HEK293 (cell line): ENCODE measurements around the gene SP9.

ENCODE experiments used
- CTCF ChIA-PET: fragments of 350-600 bp; formaldehyde crosslinking; extraction: SDS; loops from one replicate; lab custom pipeline; 2021; ENCODE audit warnings: antibody characterized with exemption; lab: Yijun Ruan, JAX
- POLR2A ChIA-PET: fragments of 300-600 bp; formaldehyde crosslinking; extraction: SDS; loops from one replicate; lab custom pipeline; 2020; ENCODE audit warnings: antibody characterized with exemption, inconsistent platforms; lab: Yijun Ruan, JAX
- H3K27ac ChIP-seq: fragments of 200-500 bp; sonication (Bioruptor generic); 2 replicates; pipeline ENCODE4 v1.5.1; 2014; ENCODE audit warnings: low read depth, low read length, control low read depth, inconsistent platforms; ENCODE audit errors: extremely low read depth
- H3K36me3 ChIP-seq, 2 experiments: fragments of 200-500 bp in 1 of 2; sonication (Bioruptor generic) in 1 of 2; 1 replicate in 1 of 2; 2 replicates in 1 of 2; pipeline ENCODE4 v1.5.1; 2014 to 2017; ENCODE audit warnings: inconsistent platforms in 2 of 2, low read length in 2 of 2; ENCODE audit not compliant: control insufficient read depth in 2 of 2, insufficient read depth in 1 of 2
- H3K4me1 ChIP-seq: fragments of 200-500 bp; sonication (Bioruptor generic); 2 replicates; pipeline ENCODE4 v1.5.1; 2014; ENCODE audit warnings: mild to moderate bottlenecking, low read length, inconsistent platforms; ENCODE audit not compliant: control insufficient read depth, insufficient read depth
- H3K4me3 ChIP-seq: 2 replicates; pipeline ENCODE4 v1.5.1; 2011; ENCODE audit warnings: low read depth, mild to moderate bottlenecking, control low read depth, low read length, moderate library complexity
- H3K9me3 ChIP-seq: fragments of 200-500 bp; sonication (Bioruptor generic); 2 replicates; pipeline ENCODE4 v1.5.1; 2014; ENCODE audit warnings: low read depth, low read length, inconsistent platforms; ENCODE audit not compliant: control insufficient read depth, insufficient read depth
- BCL11A ChIP-seq: fragments of 450-650 bp; formaldehyde crosslinking; IDR thresholded peaks from 2 replicates; pipeline ENCODE4 v1.5.1; 2016; ENCODE audit warnings: low read depth, missing biosample characterization, missing genetic modification characterization
- KLF7 ChIP-seq: fragments of 450-650 bp; formaldehyde crosslinking; IDR thresholded peaks from 2 replicates; pipeline ENCODE4 v1.5.1; 2016; ENCODE audit warnings: missing biosample characterization, missing genetic modification characterization, borderline replicate concordance
- MYNN ChIP-seq: fragments of 450-650 bp; formaldehyde crosslinking; IDR thresholded peaks from 2 replicates; pipeline ENCODE4 v1.5.1; 2016; ENCODE audit warnings: missing biosample characterization, missing genetic modification characterization, borderline replicate concordance
- OSR2 ChIP-seq: fragments of 450-650 bp; formaldehyde crosslinking; IDR thresholded peaks from 2 replicates; pipeline ENCODE4 v1.5.1; 2016; ENCODE audit warnings: missing biosample characterization, missing genetic modification characterization
- TCF7L2 ChIP-seq: IDR thresholded peaks from 2 replicates; pipeline ENCODE4 v1.6.1; 2011; ENCODE audit warnings: low read depth, mild to moderate bottlenecking, inconsistent platforms, low read length, moderate library complexity, borderline replicate concordance
- ZBTB1 ChIP-seq: fragments of 450-650 bp; formaldehyde crosslinking; IDR thresholded peaks from 2 replicates; pipeline ENCODE4 v1.5.1; 2016; ENCODE audit warnings: missing biosample characterization, missing genetic modification characterization
- ZBTB21 ChIP-seq: fragments of 450-650 bp; formaldehyde crosslinking; IDR thresholded peaks from 2 replicates; pipeline ENCODE4 v1.5.1; 2017; ENCODE audit warnings: missing biosample characterization, missing genetic modification characterization
- ZBTB7A ChIP-seq: fragments of 450-650 bp; formaldehyde crosslinking; IDR thresholded peaks from 2 replicates; pipeline ENCODE4 v1.5.1; 2016; ENCODE audit warnings: low read depth, missing biosample characterization, missing genetic modification characterization
- ZFP69B ChIP-seq: fragments of 450-650 bp; formaldehyde crosslinking; IDR thresholded peaks from 2 replicates; pipeline ENCODE4 v1.5.1; 2016; ENCODE audit warnings: missing biosample characterization, missing genetic modification characterization
- ZNF114 ChIP-seq: fragments of 450-650 bp; formaldehyde crosslinking; IDR thresholded peaks from 2 replicates; pipeline ENCODE4 v1.5.0; 2017; ENCODE audit warnings: missing biosample characterization, missing genetic modification characterization
- ZNF132 ChIP-seq: fragments of 450-650 bp; formaldehyde crosslinking; IDR thresholded peaks from 2 replicates; pipeline ENCODE4 v1.5.1; 2017; ENCODE audit warnings: missing biosample characterization, missing genetic modification characterization, borderline replicate concordance
- ZNF19 ChIP-seq: fragments of 450-650 bp; formaldehyde crosslinking; IDR thresholded peaks from 2 replicates; pipeline ENCODE4; 2016; ENCODE audit warnings: missing biosample characterization, missing genetic modification characterization, low read depth
- ZNF239 ChIP-seq: fragments of 450-650 bp; formaldehyde crosslinking; IDR thresholded peaks from 2 replicates; pipeline ENCODE4 v1.5.1; 2016; ENCODE audit warnings: missing biosample characterization, missing genetic modification characterization
- ZNF561 ChIP-seq: fragments of 450-650 bp; IDR thresholded peaks from 2 replicates; pipeline ENCODE4 v1.5.1; 2018; ENCODE audit warnings: missing biosample characterization, missing genetic modification characterization, borderline replicate concordance
- ZNF571 ChIP-seq: fragments of 450-650 bp; formaldehyde crosslinking; IDR thresholded peaks from 2 replicates; pipeline ENCODE4 v1.5.0; 2017; ENCODE audit warnings: missing biosample characterization, missing genetic modification characterization
- ZNF596 ChIP-seq: fragments of 450-650 bp; IDR thresholded peaks from 2 replicates; pipeline ENCODE4 v1.5.0; 2018; ENCODE audit warnings: missing biosample characterization, mild to moderate bottlenecking, missing genetic modification characterization, moderate library complexity
- ZNF660 ChIP-seq: fragments of 450-650 bp; IDR thresholded peaks from 2 replicates; pipeline ENCODE4 v1.5.1; 2018; ENCODE audit warnings: missing biosample characterization, mild to moderate bottlenecking, missing genetic modification characterization
- ZNF670 ChIP-seq: fragments of 450-650 bp; formaldehyde crosslinking; IDR thresholded peaks from 2 replicates; pipeline ENCODE4 v1.5.1; 2016; ENCODE audit warnings: missing biosample characterization, missing genetic modification characterization, low read depth
- ZNF777 ChIP-seq: fragments of 450-650 bp; formaldehyde crosslinking; IDR thresholded peaks from 2 replicates; pipeline ENCODE4 v1.5.1; 2017; ENCODE audit warnings: missing biosample characterization, missing genetic modification characterization, borderline replicate concordance
- TF ChIP-seq, protein P1 (sequence below): fragments of 450-650 bp; IDR thresholded peaks from 2 replicates; pipeline ENCODE4 v1.5.1; 2018; ENCODE audit warnings: missing biosample characterization, missing genetic modification characterization
- TF ChIP-seq, protein P2 (sequence below): fragments of 450-650 bp; formaldehyde crosslinking; IDR thresholded peaks from 2 replicates; pipeline ENCODE4 v1.5.1; 2016; ENCODE audit warnings: missing biosample characterization, missing genetic modification characterization
- TF ChIP-seq, protein P3 (sequence below): fragments of 450-650 bp; formaldehyde crosslinking; IDR thresholded peaks from 2 replicates; pipeline ENCODE4 v1.5.1; 2016; ENCODE audit warnings: missing biosample characterization, missing genetic modification characterization, borderline replicate concordance
- TF ChIP-seq, protein P4 (sequence below): fragments of 450-650 bp; formaldehyde crosslinking; IDR thresholded peaks from 2 replicates; pipeline ENCODE4 v1.5.1; 2016; ENCODE audit warnings: missing biosample characterization, missing genetic modification characterization, low read depth

The SP9 gene

DNA sequence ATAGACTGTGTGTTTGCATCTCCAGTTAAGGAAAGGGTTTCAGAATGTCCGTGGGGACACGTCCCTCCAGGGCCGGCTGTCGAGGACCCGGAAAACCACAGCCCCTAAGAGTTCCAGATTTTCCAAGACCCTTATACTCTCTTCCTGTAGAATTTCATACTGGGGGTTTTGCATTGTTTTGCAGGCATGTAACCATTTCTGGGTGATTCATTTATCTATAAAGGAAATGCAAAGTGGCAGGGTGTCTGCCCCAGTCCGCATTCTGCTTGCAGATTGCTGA, 8.5 kb downstream of the SP9 start:
- Histone ChIP-seq H3K27ac (no peak overlapping the region), H3K9me3 (no peaks in the 10 kb centered on the region), H3K36me3 (peaks cover 3 to 7% of the 10 kb centered on the region in 2 experiments), H3K4me1 (no peaks in the 10 kb centered on the region)
- POLR2A ChIA-PET: no interaction called here
- CTCF ChIA-PET: interaction anchor here (0.7 kb wide), 2 partner anchors 222 to 941 kb away, joined by 3 read pairs; no protein-coding TSS in a partner anchor
- TF ChIP-seq ZFP69B (tag by site-specific recombination) (no peak), ZNF19 (tag by site-specific recombination) (no peak), ZBTB7A (tag by site-specific recombination) (no peak), ZBTB21 (no peak), ZBTB1 (tag by site-specific recombination) (no peak), ZNF132 (tag by site-specific recombination) (no peak), ZNF670 (no peak), OSR2 (tag by site-specific recombination) (no peak), TCF7L2 (no peak), ZNF239 (tag by site-specific recombination) (no peak), BCL11A (no peak), ZNF777 (no peak)
- TF ChIP-seq, protein P1, sequence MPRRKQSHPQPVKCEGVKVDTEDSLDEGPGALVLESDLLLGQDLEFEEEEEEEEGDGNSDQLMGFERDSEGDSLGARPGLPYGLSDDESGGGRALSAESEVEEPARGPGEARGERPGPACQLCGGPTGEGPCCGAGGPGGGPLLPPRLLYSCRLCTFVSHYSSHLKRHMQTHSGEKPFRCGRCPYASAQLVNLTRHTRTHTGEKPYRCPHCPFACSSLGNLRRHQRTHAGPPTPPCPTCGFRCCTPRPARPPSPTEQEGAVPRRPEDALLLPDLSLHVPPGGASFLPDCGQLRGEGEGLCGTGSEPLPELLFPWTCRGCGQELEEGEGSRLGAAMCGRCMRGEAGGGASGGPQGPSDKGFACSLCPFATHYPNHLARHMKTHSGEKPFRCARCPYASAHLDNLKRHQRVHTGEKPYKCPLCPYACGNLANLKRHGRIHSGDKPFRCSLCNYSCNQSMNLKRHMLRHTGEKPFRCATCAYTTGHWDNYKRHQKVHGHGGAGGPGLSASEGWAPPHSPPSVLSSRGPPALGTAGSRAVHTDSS: no peak
- TF ChIP-seq, all 188 proteins: peak for 0
- no peak overlapping the region for H3K4me3 ChIP-seq

DNA sequence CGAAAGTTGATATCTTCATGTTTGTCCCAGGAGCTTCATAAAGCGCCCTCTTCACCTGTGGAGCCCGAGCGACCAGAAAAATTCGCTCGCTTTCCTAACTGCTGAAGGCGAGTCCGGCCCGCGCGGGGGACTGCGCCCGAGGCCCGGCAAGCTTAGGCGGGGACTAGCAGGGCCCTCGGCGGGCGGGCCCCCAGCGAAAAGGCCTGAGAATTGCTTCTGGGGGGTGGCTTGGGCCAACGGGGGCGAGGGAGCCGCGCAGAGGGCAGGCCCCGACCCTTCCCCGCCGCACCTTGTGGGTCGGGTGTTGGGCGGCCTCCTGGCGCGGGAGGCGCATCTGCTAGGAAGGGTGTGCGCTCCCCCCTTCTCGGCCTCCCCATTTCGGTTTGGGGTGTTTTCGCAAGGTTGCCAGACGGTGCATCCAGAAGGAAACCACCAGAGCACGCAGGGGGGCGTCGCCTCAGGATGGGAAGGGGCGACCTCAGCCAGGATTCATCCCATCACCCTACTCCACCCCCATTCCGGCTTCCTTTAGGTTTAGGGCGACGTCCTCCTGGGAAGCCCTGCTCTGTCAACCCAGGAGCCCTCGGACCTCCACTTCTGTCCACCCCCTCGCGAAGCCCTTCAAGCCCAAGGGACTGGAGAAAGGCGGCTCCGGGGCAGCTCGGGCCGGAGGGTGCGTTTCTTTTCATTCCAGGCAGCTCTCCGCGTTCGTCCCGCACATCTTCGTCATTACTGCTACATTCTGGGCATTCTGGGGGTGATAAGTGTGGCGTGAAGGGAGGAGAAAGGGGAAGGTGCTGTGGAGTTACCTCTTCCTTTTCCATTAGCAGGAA, 9.1 kb downstream of the SP9 start:
- Histone ChIP-seq H3K4me1 (no peaks in the 10 kb centered on the region), H3K36me3 (peaks cover 8 to 13% of the 10 kb centered on the region in 2 experiments), H3K4me3 (no peak overlapping the region), H3K27ac (no peak overlapping the region), H3K9me3 (no peaks in the 10 kb centered on the region)
- CTCF ChIA-PET: interaction anchor here (0.6 to 1.3 kb wide), 13 partner anchors 30 to 1538 kb away, joined by 3 to 6 read pairs (median 3); no protein-coding TSS in a partner anchor
- POLR2A ChIA-PET: no interaction called here
- TF ChIP-seq KLF7 (tag by site-specific recombination) (no peak), ZNF596 (no peak), ZNF239 (tag by site-specific recombination) (no peak), ZNF114 (no peak), ZNF571 (tag by site-specific recombination) (no peak), ZNF561 (no peak), ZNF660 (tag by site-specific recombination) (no peak), MYNN (tag by site-specific recombination) (no peak)
- TF ChIP-seq, protein P2, sequence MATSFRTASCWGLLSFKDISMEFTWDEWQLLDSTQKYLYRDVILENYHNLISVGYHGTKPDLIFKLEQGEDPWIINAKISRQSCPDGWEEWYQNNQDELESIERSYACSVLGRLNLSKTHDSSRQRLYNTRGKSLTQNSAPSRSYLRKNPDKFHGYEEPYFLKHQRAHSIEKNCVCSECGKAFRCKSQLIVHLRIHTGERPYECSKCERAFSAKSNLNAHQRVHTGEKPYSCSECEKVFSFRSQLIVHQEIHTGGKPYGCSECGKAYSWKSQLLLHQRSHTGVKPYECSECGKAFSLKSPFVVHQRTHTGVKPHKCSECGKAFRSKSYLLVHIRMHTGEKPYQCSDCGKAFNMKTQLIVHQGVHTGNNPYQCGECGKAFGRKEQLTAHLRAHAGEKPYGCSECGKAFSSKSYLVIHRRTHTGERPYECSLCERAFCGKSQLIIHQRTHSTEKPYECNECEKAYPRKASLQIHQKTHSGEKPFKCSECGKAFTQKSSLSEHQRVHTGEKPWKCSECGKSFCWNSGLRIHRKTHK (tag by site-specific recombination): no peak
- TF ChIP-seq, protein P3, sequence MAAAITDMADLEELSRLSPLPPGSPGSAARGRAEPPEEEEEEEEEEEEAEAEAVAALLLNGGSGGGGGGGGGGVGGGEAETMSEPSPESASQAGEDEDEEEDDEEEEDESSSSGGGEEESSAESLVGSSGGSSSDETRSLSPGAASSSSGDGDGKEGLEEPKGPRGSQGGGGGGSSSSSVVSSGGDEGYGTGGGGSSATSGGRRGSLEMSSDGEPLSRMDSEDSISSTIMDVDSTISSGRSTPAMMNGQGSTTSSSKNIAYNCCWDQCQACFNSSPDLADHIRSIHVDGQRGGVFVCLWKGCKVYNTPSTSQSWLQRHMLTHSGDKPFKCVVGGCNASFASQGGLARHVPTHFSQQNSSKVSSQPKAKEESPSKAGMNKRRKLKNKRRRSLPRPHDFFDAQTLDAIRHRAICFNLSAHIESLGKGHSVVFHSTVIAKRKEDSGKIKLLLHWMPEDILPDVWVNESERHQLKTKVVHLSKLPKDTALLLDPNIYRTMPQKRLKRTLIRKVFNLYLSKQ (tag by site-specific recombination): no peak
- TF ChIP-seq, protein P4, sequence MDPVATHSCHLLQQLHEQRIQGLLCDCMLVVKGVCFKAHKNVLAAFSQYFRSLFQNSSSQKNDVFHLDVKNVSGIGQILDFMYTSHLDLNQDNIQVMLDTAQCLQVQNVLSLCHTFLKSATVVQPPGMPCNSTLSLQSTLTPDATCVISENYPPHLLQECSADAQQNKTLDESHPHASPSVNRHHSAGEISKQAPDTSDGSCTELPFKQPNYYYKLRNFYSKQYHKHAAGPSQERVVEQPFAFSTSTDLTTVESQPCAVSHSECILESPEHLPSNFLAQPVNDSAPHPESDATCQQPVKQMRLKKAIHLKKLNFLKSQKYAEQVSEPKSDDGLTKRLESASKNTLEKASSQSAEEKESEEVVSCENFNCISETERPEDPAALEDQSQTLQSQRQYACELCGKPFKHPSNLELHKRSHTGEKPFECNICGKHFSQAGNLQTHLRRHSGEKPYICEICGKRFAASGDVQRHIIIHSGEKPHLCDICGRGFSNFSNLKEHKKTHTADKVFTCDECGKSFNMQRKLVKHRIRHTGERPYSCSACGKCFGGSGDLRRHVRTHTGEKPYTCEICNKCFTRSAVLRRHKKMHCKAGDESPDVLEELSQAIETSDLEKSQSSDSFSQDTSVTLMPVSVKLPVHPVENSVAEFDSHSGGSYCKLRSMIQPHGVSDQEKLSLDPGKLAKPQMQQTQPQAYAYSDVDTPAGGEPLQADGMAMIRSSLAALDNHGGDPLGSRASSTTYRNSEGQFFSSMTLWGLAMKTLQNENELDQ (tag by site-specific recombination): no peak
